ENCODE results near the gene RXRG.
A peak's percentile ranks its signal among the peaks of the same experiment; 100 is the strongest.
"Not testable (repeated sequence)": the region's sequence is repeated elsewhere in the genome, so short reads cannot be mapped to it uniquely, and the experiment has no call there.

Gene RXRG

DNA sequence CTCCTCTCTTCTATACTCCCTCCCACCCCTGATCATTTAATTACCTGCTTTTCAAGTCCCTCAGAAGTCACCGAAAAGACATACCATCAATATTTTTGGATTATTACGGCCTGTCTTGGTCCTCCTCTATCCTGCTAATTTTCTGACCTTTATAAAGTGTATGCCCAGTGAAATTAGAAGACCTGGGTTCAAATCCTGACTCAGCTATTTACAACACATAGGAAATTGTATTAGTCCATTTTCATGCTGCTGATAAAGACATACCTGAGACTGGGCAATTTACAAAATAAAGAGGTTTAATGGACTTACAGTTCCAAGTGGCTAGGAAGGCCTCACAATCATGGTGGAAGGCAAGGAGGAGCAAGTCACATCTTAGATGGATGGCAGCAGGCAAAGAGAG is 14.8 kb upstream of the RXRG start:
- not testable (repeated sequence) for H3K27ac Mint-ChIP-seq; H3K36me3 Mint-ChIP-seq; H3K4me1 Mint-ChIP-seq; DNase-seq (ENCODE audit: low spot score in 2 of 2); ATAC-seq; H3K4me3 Mint-ChIP-seq; H3K9me3 Mint-ChIP-seq

DNA sequence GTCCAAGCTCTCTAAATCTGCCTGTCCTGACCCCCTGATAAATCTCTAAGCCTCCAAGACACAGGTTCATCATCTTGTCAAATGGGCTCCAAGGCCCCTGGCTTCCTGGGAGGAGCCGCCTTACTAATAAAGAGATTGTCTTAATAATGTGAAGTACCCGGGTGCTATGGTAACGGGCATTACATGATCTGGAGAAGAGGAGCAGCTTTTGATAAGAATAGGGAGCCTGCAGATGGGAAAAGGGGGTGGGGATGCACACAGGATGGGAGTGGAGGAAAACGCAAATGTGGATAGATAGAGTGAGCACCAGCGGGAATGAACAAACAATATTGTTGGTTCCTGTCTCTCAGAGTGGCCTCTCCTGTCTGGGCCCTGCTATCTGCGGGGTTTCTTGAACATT is 11.9 kb upstream of the RXRG start:
- Mint-ChIP-seq H3K4me3 (no peak overlapping the region), H3K36me3 (no peaks in the 10 kb centered on the region), H3K27ac (no peak overlapping the region), H3K9me3 (no peaks in the 10 kb centered on the region), H3K4me1 (no peaks in the 10 kb centered on the region)
- no peak for ATAC-seq
- DNase-seq (ENCODE audit: low spot score in 2 of 2), result no peak

DNA sequence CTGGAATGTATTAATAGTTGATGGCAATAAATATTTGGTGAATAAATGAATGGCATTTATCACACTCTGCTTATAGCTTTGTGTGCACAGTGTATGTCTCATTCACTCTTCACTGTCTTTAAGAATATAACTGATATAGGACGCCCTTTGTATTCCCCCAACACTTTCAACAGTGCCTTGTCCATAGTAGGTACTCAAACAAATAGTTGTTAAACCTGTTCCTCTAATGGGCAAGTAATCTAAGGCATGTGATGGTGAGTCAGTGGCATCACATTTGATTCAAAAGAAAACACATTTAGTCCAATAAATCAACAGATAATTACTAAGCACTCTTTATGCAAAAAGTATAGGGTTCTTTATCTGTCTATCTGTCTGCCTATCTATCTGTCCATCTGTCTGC is 11.2 kb upstream of the RXRG start:
- no peaks in the 10 kb centered on the region for H3K4me1 Mint-ChIP-seq
- no peaks in the 10 kb centered on the region for H3K9me3 Mint-ChIP-seq
- ATAC-seq, result no peak
- no peak for DNase-seq (ENCODE audit: low spot score in 2 of 2)
- H3K36me3 Mint-ChIP-seq, result no peaks in the 10 kb centered on the region
- H3K4me3 Mint-ChIP-seq, result no peak overlapping the region
- H3K27ac Mint-ChIP-seq, result no peak overlapping the region

DNA sequence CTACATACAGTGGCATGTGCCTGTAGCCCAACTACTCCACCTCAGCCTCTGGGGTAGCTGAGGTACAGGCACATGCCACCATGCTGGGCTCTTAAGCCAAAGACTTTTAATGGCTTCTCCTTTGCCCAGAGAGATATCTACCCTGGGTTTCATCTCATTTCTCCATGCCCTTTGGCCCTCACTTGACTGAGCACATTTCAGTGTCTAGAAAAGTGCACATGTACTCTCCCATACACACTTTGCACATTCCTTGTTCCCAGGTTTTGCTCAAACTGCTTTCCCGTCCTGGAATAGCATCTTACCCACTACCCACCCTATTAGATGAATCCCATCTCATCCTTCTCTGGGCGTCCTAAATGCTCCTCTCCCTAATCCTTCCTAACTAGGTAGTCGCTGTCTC is 10.2 kb upstream of the RXRG start:
- Mint-ChIP-seq H3K4me1 (no peaks in the 10 kb centered on the region), H3K4me3 (no peak overlapping the region)
- peak; percentile 14 for ATAC-seq

DNA sequence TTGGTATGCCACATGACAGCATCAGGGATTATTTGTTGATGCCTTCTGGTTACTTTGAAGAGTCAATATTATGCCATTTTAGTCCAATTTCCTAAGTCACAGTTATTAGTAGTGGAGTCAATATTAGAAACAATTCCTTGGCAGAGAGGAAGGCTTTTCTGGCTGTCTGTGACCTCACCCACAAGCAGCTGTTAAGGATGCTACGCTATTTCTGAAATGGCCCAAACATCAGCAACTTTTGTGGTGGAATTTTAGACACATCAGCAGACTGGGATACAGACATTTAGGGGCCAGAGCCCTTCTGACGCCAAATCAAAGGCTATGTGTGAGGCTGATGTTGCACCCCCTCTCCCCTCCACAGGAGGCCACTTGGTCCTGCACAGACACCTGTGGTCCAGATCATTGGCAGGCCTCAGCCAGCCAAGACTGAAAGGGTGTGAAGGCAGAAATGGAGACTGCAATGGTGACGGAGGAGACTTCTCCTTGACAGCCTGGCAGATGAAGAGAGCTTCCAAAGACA is 9.2 kb upstream of the RXRG start:
- no peaks in the 10 kb centered on the region for H3K4me1 Mint-ChIP-seq
- no peak overlapping the region for H3K27ac Mint-ChIP-seq
- ATAC-seq, result peak; percentile 33
- no peak overlapping the region for H3K4me3 Mint-ChIP-seq
- no peaks in the 10 kb centered on the region for H3K36me3 Mint-ChIP-seq
- DNase-seq (ENCODE audit: low spot score in 2 of 2), result no peak
- H3K9me3 Mint-ChIP-seq, result no peaks in the 10 kb centered on the region

More for the DNA sequence above, 10.2 kb upstream of the RXRG start:
- Mint-ChIP-seq H3K27ac (no peak overlapping the region), H3K9me3 (no peaks in the 10 kb centered on the region), H3K36me3 (no peaks in the 10 kb centered on the region)
- DNase-seq (ENCODE audit: low spot score in 2 of 2), result no peak

DNA sequence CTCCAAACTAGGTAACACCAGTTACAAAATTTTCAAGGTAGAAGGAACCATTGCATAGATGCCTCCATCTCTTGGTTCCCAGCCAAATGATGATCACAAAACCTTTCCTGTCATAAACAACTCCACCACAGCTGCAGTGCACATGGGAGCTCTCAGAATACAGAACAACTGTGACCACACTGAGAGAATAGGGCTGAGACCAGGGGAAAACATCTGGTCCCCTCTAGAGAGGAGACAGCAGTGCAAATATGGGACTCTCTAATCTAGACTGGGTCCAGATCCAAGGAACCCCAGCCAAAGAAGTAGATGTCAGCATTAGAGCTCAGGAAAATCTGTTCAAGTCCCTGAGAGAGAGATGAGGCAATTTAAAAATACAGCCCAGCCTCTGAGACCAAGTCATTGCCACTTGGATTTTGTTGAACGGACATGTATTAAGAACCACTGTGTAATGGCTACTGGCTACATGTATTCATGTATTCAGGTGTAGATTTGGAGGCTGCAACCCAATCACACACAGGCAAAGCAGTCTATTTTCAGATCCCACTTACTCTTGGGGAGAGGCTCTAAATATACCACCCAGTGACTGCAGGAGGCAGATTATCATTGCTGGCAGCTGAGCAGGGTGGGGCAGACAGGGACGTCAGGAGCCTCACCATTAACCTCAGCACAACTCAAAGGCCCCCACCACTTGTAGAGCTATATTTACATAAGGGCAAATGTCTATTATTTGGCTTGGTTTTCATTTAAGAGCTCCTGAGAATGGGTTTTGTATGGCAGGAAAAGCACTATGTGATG is 7.6 kb upstream of the RXRG start:
- no peaks in the 10 kb centered on the region for H3K9me3 Mint-ChIP-seq
- DNase-seq (ENCODE audit: low spot score in 2 of 2) (no peak), ATAC-seq (no peak)
- H3K27ac Mint-ChIP-seq, result no peak overlapping the region
- no peaks in the 10 kb centered on the region for H3K36me3 Mint-ChIP-seq
- no peak overlapping the region for H3K4me3 Mint-ChIP-seq
- no peaks in the 10 kb centered on the region for H3K4me1 Mint-ChIP-seq

DNA sequence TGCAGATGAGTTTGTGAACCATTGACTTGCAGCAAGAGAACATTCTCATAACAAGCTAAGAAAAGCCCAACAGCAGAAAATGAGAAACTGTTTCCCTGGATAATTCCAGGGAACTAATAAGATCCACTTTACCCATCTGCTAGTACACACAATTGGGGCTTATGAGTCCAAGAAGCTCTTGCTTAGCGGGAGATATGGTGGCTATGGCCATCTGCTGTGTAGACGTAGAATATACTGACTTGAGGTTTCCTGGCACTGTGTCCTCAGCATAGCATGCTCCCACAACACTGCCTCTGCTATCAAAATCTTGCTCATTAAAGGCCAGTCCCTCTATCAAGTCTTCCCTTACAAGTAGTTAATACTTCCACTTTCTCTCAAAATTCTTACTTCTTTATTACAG is 6.8 kb upstream of the RXRG start:
- Mint-ChIP-seq H3K4me1 (no peaks in the 10 kb centered on the region), H3K36me3 (no peaks in the 10 kb centered on the region), H3K9me3 (no peaks in the 10 kb centered on the region), H3K27ac (no peak overlapping the region), H3K4me3 (no peak overlapping the region)
- DNase-seq (ENCODE audit: low spot score in 2 of 2) (no peak), ATAC-seq (no peak)

DNA sequence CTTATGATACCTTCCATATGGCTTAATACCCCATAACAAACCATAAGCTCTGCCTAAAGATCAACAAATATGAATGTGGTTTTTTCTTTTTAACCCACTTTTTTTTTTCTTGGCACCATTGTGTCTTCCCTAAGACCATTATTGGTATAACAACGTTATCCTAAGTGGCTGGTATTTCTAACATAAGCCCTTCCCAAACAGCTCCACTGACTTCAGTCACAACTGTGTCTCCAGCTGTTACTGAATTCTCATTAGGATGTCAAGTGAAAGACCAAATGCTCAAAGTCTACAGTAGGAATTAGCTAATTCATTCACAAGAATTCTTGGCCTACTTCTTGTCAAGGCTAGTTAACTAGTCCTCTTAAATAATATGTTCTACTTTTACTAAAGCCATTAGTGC is 4.2 kb upstream of the RXRG start:
- Mint-ChIP-seq H3K9me3 (no peaks in the 10 kb centered on the region), H3K4me1 (no peaks in the 10 kb centered on the region), H3K36me3 (no peaks in the 10 kb centered on the region), H3K4me3 (no peak overlapping the region), H3K27ac (no peak overlapping the region)
- no peak for DNase-seq (ENCODE audit: low spot score in 2 of 2)
- no peak for ATAC-seq

DNA sequence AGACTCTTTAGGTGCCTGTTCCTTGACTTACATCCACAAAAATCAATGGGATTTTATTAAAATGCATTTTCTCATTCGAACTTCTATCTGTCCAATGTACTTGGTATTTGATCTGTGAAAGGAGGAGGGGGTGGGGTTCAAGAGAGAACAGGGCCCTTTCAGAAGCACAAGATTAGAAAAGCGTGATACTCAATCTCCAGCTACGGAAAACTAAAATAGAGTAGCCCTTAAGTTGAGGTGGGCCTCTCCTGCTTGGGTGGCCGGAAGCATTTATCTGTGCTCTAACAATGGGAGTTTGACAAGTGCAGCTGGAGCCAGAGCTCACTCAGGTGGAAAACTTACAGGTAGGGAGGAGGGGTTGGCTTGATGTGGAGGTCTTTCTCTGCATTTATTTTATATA is 462 bp upstream of the RXRG start:
- H3K27ac Mint-ChIP-seq, result no peak overlapping the region
- no peak overlapping the region for H3K4me3 Mint-ChIP-seq
- ATAC-seq, result no peak
- no peak for DNase-seq (ENCODE audit: low spot score in 2 of 2)
- H3K4me1 Mint-ChIP-seq, result no peaks in the 10 kb centered on the region
- H3K9me3 Mint-ChIP-seq, result no peaks in the 10 kb centered on the region
- H3K36me3 Mint-ChIP-seq, result no peaks in the 10 kb centered on the region

DNA sequence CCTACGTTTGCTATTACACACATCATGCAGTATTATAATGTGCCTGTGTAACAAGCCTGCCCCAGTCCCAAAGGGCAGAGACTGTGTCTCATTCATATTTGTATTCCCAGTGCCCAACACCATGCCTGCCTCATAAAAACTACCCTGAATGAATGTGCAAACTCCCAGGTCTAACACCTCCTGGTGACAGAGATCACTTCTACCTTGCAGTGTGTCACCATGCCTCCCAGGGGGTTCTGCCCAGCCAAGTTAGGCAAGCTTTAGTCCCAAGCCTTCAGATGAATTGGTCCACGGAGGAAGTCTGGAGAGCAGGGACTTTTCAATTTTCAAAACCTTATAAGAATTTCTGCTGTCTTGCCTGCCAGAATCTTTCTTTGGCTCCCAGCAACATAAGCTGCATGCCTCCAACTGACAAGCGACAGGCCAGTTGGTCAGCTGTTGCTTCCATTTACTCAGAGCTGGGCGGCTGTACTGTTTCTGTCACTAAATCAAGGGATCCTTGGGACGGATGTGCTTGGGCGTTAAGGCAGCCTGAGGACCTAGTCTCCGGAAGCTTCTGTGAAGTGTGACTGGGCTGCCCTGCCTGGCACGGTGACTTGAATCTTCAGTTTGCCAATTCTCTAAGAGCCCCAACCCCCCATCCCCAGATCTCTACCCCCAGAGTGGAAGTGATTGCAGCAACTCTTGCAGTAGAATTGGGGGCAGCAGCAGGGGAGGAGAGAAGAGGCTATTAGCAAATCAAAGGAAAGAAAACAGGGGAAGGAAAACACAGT is 1.2 kb downstream of the RXRG start:
- DNase-seq (ENCODE audit: low spot score in 2 of 2), result no peak

DNA sequence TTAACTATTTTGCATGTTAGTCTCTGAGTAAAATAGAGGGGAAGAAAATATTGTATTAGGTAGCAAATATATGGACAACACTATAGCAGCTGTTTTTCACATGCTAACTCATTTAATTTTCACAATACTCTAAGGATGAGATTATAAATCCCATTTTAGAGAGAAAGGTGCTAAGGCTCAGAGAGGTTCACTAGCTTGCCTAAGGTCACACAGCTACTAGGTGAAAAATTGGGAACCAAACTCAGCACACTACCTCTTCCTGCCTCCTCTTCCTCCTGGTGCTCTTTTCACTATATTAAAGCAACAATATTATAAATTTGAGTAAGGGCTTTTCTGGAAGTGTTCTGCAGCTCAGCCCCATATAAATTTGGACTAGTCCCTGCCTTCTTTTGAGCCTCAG is 2.3 kb downstream of the RXRG start:
- no peak overlapping the region for H3K27ac Mint-ChIP-seq
- H3K4me1 Mint-ChIP-seq, result no peaks in the 10 kb centered on the region
- DNase-seq (ENCODE audit: low spot score in 2 of 2) (no peak), ATAC-seq (no peak)
- H3K36me3 Mint-ChIP-seq, result no peaks in the 10 kb centered on the region
- H3K4me3 Mint-ChIP-seq, result no peak overlapping the region
- H3K9me3 Mint-ChIP-seq, result no peaks in the 10 kb centered on the region

More for the DNA sequence above, 1.2 kb downstream of the RXRG start:
- Mint-ChIP-seq H3K36me3 (no peaks in the 10 kb centered on the region), H3K4me3 (no peak overlapping the region), H3K9me3 (no peaks in the 10 kb centered on the region), H3K4me1 (no peaks in the 10 kb centered on the region), H3K27ac (no peak overlapping the region)
- ATAC-seq, result peak; percentile 47

DNA sequence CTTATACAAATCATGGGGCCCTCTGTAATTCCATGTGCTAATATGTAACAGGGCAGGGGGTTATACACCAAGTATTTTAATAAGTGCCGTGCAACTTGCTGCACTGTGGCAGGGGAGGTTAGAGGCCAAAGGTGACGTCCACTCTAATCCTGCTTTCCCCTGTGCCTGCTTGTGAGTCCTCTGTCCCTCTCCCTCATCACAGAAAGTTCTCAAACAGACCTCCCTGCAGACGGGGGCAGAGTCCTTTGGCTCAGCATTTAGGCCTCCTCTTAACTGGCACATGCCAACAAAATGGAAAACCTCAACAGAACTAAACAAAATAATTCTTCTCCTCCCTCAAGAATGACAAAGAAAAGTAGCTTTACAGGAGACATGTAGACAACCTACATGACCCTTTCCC is 2.9 kb downstream of the RXRG start:
- Mint-ChIP-seq H3K36me3 (no peaks in the 10 kb centered on the region), H3K27ac (no peak overlapping the region), H3K9me3 (no peaks in the 10 kb centered on the region), H3K4me3 (no peak overlapping the region), H3K4me1 (no peaks in the 10 kb centered on the region)
- DNase-seq (ENCODE audit: low spot score in 2 of 2) (no peak), ATAC-seq (no peak)

DNA sequence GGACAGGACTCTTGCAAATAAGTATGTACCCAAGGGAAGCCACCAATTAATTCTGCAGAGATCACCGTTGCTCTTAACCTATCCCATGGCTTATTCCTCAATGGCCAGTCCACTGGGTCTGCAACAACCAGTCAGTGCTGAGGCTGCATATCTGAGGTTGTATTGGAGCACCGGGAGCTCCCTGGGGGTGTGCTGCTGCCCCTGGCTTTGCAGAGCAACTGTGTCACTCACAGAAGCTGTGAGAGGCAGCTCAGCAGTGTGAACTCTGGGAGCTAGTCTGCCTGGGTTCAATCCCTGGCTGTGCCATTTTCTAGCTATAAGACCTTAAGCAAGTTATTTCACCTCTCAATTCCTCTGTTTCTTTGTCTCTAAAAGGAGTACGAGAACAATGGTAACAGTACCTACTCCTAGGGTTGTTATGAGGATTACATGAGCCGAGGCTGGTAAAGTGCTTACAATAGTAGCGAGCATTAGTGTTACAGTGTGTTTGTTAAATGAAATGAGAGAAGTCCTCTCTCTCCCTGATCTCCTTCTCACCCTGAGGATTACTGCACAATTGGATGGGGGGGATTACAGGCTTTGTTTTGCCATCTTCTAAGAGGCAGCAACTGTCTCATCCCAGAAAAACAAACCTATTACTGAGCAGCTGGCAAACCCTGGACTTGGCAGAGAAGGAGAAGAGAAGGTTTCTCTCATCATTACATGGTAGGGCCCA is 3.6 kb downstream of the RXRG start:
- Mint-ChIP-seq H3K4me3 (no peak overlapping the region), H3K9me3 (no peaks in the 10 kb centered on the region), H3K4me1 (no peaks in the 10 kb centered on the region), H3K27ac (no peak overlapping the region), H3K36me3 (no peaks in the 10 kb centered on the region)
- no peak for DNase-seq (ENCODE audit: low spot score in 2 of 2)
- ATAC-seq, result no peak

DNA sequence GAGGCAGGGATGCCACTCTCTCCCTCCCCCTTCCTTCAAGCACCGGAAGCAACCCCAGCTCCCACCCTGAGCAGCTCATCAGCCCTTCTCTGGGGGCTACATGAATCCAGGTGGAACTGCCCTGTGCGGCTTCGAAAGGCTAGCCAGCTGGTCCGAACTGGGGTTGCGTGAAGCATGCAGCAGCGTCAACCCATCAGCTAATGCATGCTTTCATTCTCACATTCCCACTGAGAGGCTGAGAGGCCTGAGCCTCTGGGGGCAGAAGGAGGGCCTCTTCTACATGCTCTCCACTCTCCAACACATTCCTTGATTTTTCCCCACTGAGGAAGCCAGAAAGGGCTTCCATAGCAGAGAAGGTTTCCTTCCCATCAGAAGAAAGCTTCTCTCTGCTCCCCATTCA is 5.6 kb downstream of the RXRG start:
- Mint-ChIP-seq H3K4me1 (no peaks in the 10 kb centered on the region), H3K27ac (no peak overlapping the region), H3K9me3 (no peaks in the 10 kb centered on the region), H3K36me3 (no peaks in the 10 kb centered on the region), H3K4me3 (no peak overlapping the region)
- no peak for ATAC-seq
- no peak for DNase-seq (ENCODE audit: low spot score in 2 of 2)

DNA sequence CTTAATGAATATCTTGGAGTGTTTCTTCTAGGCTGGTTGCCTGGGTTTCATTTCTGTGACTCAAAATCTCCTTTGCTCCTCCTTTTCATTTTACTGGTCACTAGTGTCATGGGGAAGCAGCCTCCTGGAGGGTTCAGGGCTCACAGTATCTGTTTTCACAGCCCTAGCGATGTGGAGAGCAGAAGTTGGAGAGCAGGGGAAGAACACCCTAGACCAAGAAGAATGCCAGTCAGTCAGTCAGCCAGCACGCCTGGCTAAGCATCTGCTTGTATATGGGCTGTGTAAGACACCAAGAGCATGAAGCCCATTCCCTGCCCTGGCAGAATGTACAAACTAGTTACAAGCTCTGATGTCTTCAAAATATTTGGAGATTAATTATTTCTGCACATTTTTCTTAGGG is 7.9 kb downstream of the RXRG start:
- Mint-ChIP-seq H3K4me3 (no peak overlapping the region), H3K9me3 (no peaks in the 10 kb centered on the region), H3K4me1 (no peaks in the 10 kb centered on the region), H3K27ac (no peak overlapping the region), H3K36me3 (no peaks in the 10 kb centered on the region)
- ATAC-seq (no peak), DNase-seq (ENCODE audit: low spot score in 2 of 2) (no peak)
